Sigmoid colon (tissue), 7 donors: Measurements from ENCODE around the gene CREBL2. TPM values are rescaled to one million over a fixed set of nuclear protein-coding genes. Genes with fewer than 3 reads are reported as not detected.

Experiments
- DNase-seq: peaks from one replicate; pipeline ENCODE4 v3.0.0-alpha.2; 2019
- H3K27ac ChIP-seq, 4 donors: fragments of 200-600 bp; sonication (generic); one replicate each; pipeline ENCODE4 v1.5.1; 2016 to 2019; ENCODE audit warnings: mild to moderate bottlenecking in 1 of 4
- H3K27me3 ChIP-seq, 3 donors: fragments of 200-600 bp; sonication (generic); one replicate each; pipeline ENCODE4 v1.5.1; 2019; ENCODE audit warnings: mild to moderate bottlenecking in 1 of 3
- H3K36me3 ChIP-seq, 4 donors: fragments of 200-600 bp; sonication (generic); one replicate each; pipeline ENCODE4 v1.5.1; 2016 to 2019
- H3K4me1 ChIP-seq, 4 donors: fragments of 200-600 bp; sonication (generic); one replicate each; pipeline ENCODE4 v1.5.1; 2017 to 2019
- H3K4me3 ChIP-seq, 4 donors: fragments of 200-600 bp; sonication (generic); one replicate each; pipeline ENCODE4 v1.5.1; 2017 to 2019; ENCODE audit warnings: mild to moderate bottlenecking in 2 of 4, moderate library complexity in 1 of 4
- H3K9me3 ChIP-seq, 4 donors: fragments of 200-600 bp in 3 of 4; sonication (generic) in 3 of 4; one replicate each; pipeline versions ENCODE4 v1.5.1 to v1.6.1; 2013 to 2019
- CTCF ChIP-seq, 4 experiments: fragments of 450-650 bp in 3 of 4; fragments of 200-600 bp in 1 of 4; IDR thresholded peaks; one replicate each; pipeline ENCODE4 v1.5.1; 2016 to 2019; ENCODE audit warnings: antibody characterized with exemption in 4 of 4, mild to moderate bottlenecking in 3 of 4, moderate library complexity in 2 of 4
- EP300 ChIP-seq, 4 donors: sonication (generic); formaldehyde crosslinking; IDR thresholded peaks; one replicate each; pipeline ENCODE4 v1.6.1; 2017; ENCODE audit warnings: antibody characterized with exemption in 4 of 4
- POLR2A ChIP-seq, 2 donors: fragments of 450-650 bp; IDR thresholded peaks; one replicate each; pipeline ENCODE4 v1.6.1; 2016; ENCODE audit warnings: antibody characterized with exemption in 2 of 2, mild to moderate bottlenecking in 2 of 2, moderate library complexity in 2 of 2
- POLR2AphosphoS5 ChIP-seq, 4 donors: sonication (generic); formaldehyde crosslinking; IDR thresholded peaks; one replicate each; pipeline ENCODE4 v1.6.1; 2017; ENCODE audit warnings: antibody characterized with exemption in 4 of 4
- WGBS, 2 donors: extraction: QIAGEN DNeasy Blood & Tissue Kit; methylation state at CpG; one replicate each; pipeline ENCODE4 v1.1.7; 2013; 5-methylcytosine and 5-hydroxymethylcytosine counted together
- intact Hi-C: fragments of 100-400 bp; cut with DNase I; formaldehyde crosslinking; loops from one replicate; pipeline ENCODE4 v1.15.1; 2023
- polyA plus RNA-seq, 3 donors: library from polyadenylated mRNA; stranded (reverse); fragments of 200-250 nt; gene quantifications; one replicate each; pipeline ENCODE4 v1.2.3, GENCODE V29; 2013
- total RNA-seq, 4 donors: library from RNA; depleted of rRNA; stranded (reverse); fragments of >200 nt; gene quantifications; one replicate each; pipeline ENCODE4 v1.1.0, GENCODE V29; 2016
- donor health status: healthy with polysubstance abuse.
- donor health status: Bipolar disorder and iron deficiency.
- donor health status: healthy.

The CREBL2 gene
- total and polyA plus RNA-seq, 7 donors = 19.0 to 59.9 (median 37.8) TPM

GRCh38 chr12:12668005-12668404 is 56.3 kb downstream of the CREBL2 start:
- no peak for DNase-seq
- intact Hi-C loops = no loop called here
- H3K4me1 ChIP-seq = no peaks in the 10 kb centered on the region
- H3K27ac ChIP-seq = no peak overlapping the region
- no peak for TF ChIP-seq POLR2AphosphoS5 (IDR thresholded peaks at IDR 0.05)
- no peak for TF ChIP-seq POLR2A (IDR thresholded peaks at IDR 0.05)
- TF ChIP-seq CTCF (IDR thresholded peaks at IDR 0.05) = no peak
- no peak for TF ChIP-seq EP300 (IDR thresholded peaks at IDR 0.05)
- no peaks in the 10 kb centered on the region for H3K36me3 ChIP-seq
- H3K9me3 ChIP-seq = no peaks in the 10 kb centered on the region
- no peak overlapping the region for H3K4me3 ChIP-seq
- H3K27me3 ChIP-seq = no peaks in the 10 kb centered on the region
- 87 to 98% methylated on average over 1 of the region's 1 CpG for WGBS, 2 donors

- Histone ChIP-seq H3K4me1 (no peaks in the 10 kb centered on the region), H3K9me3 (no peaks in the 10 kb centered on the region), H3K27ac (no peak overlapping the region), H3K4me3 (no peak overlapping the region), H3K27me3 (no peaks in the 10 kb centered on the region), H3K36me3 (no peaks in the 10 kb centered on the region)
- intact Hi-C loops = no loop called here
- WGBS, 2 donors = 97 to 99% methylated on average over 2 of the region's 2 CpGs
- no peak for DNase-seq
- TF ChIP-seq CTCF (IDR thresholded peaks at IDR 0.05) (no peak), EP300 (IDR thresholded peaks at IDR 0.05) (no peak), POLR2AphosphoS5 (IDR thresholded peaks at IDR 0.05) (no peak), POLR2A (IDR thresholded peaks at IDR 0.05) (no peak)
These were observed 57.3 kb downstream of the CREBL2 start for GRCh38 chr12:12669020-12669419.

GRCh38 chr12:12671850-12672660 is 60.4 kb downstream of the CREBL2 start:
- intact Hi-C loops = no loop called here

GRCh38 chr12:12673296-12673695 is 61.6 kb downstream of the CREBL2 start:
- no peaks in the 10 kb centered on the region for H3K9me3 ChIP-seq
- intact Hi-C loops = no loop called here
- no peak overlapping the region for H3K4me3 ChIP-seq
- H3K4me1 ChIP-seq = no peaks in the 10 kb centered on the region
- no peaks in the 10 kb centered on the region for H3K27me3 ChIP-seq
- WGBS, 2 donors = 82 to 83% methylated on average over 3 of the region's 3 CpGs
- no peak for DNase-seq
- H3K27ac ChIP-seq = no peak overlapping the region
- no peaks in the 10 kb centered on the region for H3K36me3 ChIP-seq
- no peak for TF ChIP-seq POLR2AphosphoS5 (IDR thresholded peaks at IDR 0.05)
- TF ChIP-seq POLR2A (IDR thresholded peaks at IDR 0.05) = no peak
- no peak for TF ChIP-seq CTCF (IDR thresholded peaks at IDR 0.05)

More at GRCh38 chr12:12671850-12672660, 60.4 kb downstream of the CREBL2 start:
- Histone ChIP-seq H3K4me3 (no peak overlapping the region), H3K27me3 (no peaks in the 10 kb centered on the region), H3K9me3 (no peaks in the 10 kb centered on the region), H3K27ac (no peak overlapping the region), H3K4me1 (no peaks in the 10 kb centered on the region), H3K36me3 (no peaks in the 10 kb centered on the region)
- 81 to 82% methylated on average over 8 of the region's 8 CpGs for WGBS, 2 donors
- TF ChIP-seq POLR2A (IDR thresholded peaks at IDR 0.05) (no peak), EP300 (IDR thresholded peaks at IDR 0.05) (no peak), CTCF (IDR thresholded peaks at IDR 0.05) (no peak), POLR2AphosphoS5 (IDR thresholded peaks at IDR 0.05) (no peak)
- DNase-seq = no peak
